MCF 10A (cell line): Measurements from ENCODE around the gene ITGA11. TPM values are rescaled to one million over a fixed set of nuclear protein-coding genes. Genes with fewer than 3 reads are reported as not detected.

Source experiments
- BruUV-seq: library from RNA; stranded (reverse); fragments of 400-500 nt; replicated peaks from 2 replicates; lab custom pipeline; 2021; lab: Mats Ljungman, UMichigan
- CTCF ChIA-PET: fragments of 300-600 bp; sonication (Branson Sonifier 250); formaldehyde crosslinking; extraction: SDS; loops from one replicate; lab custom pipeline; 2021; ENCODE audit warnings: antibody characterized with exemption, inconsistent platforms; lab: Yijun Ruan, JAX
- POLR2A ChIA-PET: fragments of 300-600, 350-650 bp; sonication (Branson Sonifier 250); formaldehyde crosslinking; extraction: SDS; loops from one replicate; lab custom pipeline; 2020; ENCODE audit warnings: antibody characterized with exemption, inconsistent platforms; lab: Yijun Ruan, JAX
- DNase-seq: peaks from one replicate; pipeline ENCODE4 v3.0.0-alpha.2; 2018; ENCODE audit not compliant: unreplicated experiment
- H3K27ac Mint-ChIP-seq: one replicate; pipeline ENCODE4 v1.8.0; 2022; ENCODE audit warnings: mild to moderate bottlenecking, low read depth, mixed read lengths; ENCODE audit not compliant: unreplicated experiment
- H3K27me3 Mint-ChIP-seq: one replicate; pipeline ENCODE4 v1.8.0; 2022; ENCODE audit warnings: mixed read lengths; ENCODE audit not compliant: insufficient read depth, unreplicated experiment
- H3K36me3 Mint-ChIP-seq: one replicate; pipeline ENCODE4 v1.8.0; 2022; ENCODE audit warnings: mild to moderate bottlenecking, moderate library complexity, mixed read lengths; ENCODE audit not compliant: insufficient read depth, unreplicated experiment
- H3K4me1 Mint-ChIP-seq: one replicate; pipeline ENCODE4 v1.8.0; 2022; ENCODE audit warnings: mixed read lengths; ENCODE audit not compliant: insufficient read depth, unreplicated experiment
- H3K4me3 Mint-ChIP-seq: one replicate; pipeline ENCODE4 v1.8.0; 2022; ENCODE audit warnings: mild to moderate bottlenecking, moderate library complexity, mixed read lengths; ENCODE audit not compliant: unreplicated experiment
- H3K9me3 Mint-ChIP-seq: one replicate; pipeline ENCODE4 v1.8.0; 2022; ENCODE audit warnings: mixed read lengths; ENCODE audit not compliant: unreplicated experiment
- CTCF ChIP-seq: fragments of 200-600 bp; IDR thresholded peaks from one replicate; pipeline ENCODE4 v1.8.0; 2022; ENCODE audit warnings: antibody characterized with exemption, mild to moderate bottlenecking; ENCODE audit not compliant: unreplicated experiment
- intact Hi-C: fragments of 100-400 bp; cut with micrococcal nuclease; formaldehyde crosslinking; loops from 2 replicates; pipeline ENCODE4 v1.14.1; 2022
- total RNA-seq: library from RNA; stranded (reverse); gene quantifications from 2 replicates; pipeline ENCODE4 v1.2.3, GENCODE V29; 2022

ITGA11 gene
- total RNA-seq, 1 experiment from 2014 or later = 0.19 TPM

GRCh38 chr15:68417051-68417450, 14.9 kb downstream of the ITGA11 start:
- BruUV-seq = no TSS peak
- CTCF ChIA-PET = interaction anchor here (0.6 kb wide), 1 partner anchor 56 kb away, joined by 4 read pairs; no protein-coding TSS in a partner anchor
- H3K4me3 Mint-ChIP-seq = no peak overlapping the region
- POLR2A ChIA-PET = no interaction called here
- no peak for DNase-seq
- no peak overlapping the region for H3K27ac Mint-ChIP-seq
- intact Hi-C loops = no loop called here
- no peaks in the 10 kb centered on the region for H3K27me3 Mint-ChIP-seq
- TF ChIP-seq CTCF = no peak
- no peaks in the 10 kb centered on the region for H3K4me1 Mint-ChIP-seq
- H3K36me3 Mint-ChIP-seq = no peaks in the 10 kb centered on the region
- no peaks in the 10 kb centered on the region for H3K9me3 Mint-ChIP-seq

GRCh38 chr15:68416158-68416535, 15.8 kb downstream of the ITGA11 start:
- no peak for DNase-seq
- POLR2A ChIA-PET = interaction anchor here (0.6 kb wide), 1 partner anchor 864 kb away, joined by 3 read pairs; no protein-coding TSS in a partner anchor
- no peak for TF ChIP-seq CTCF
- no peaks in the 10 kb centered on the region for H3K27me3 Mint-ChIP-seq
- CTCF ChIA-PET = interaction anchor here (0.7 kb wide), 1 partner anchor 583 kb away, joined by 3 read pairs; no protein-coding TSS in a partner anchor
- H3K4me3 Mint-ChIP-seq = no peak overlapping the region
- H3K36me3 Mint-ChIP-seq = no peaks in the 10 kb centered on the region
- BruUV-seq = no TSS peak
- no peak overlapping the region for H3K27ac Mint-ChIP-seq
- intact Hi-C loops = no loop called here
- no peaks in the 10 kb centered on the region for H3K4me1 Mint-ChIP-seq
- H3K9me3 Mint-ChIP-seq = no peaks in the 10 kb centered on the region

GRCh38 chr15:68415501-68416157, 16.3 kb downstream of the ITGA11 start:
- Mint-ChIP-seq H3K27me3 (no peaks in the 10 kb centered on the region), H3K4me3 (no peak overlapping the region), H3K27ac (no peak overlapping the region), H3K36me3 (no peaks in the 10 kb centered on the region), H3K4me1 (no peaks in the 10 kb centered on the region), H3K9me3 (no peaks in the 10 kb centered on the region)
- intact Hi-C loops = no loop called here
- ChIA-PET POLR2A (no interaction called here), CTCF (interaction anchor here (0.7 kb wide), 1 partner anchor 584 kb away, joined by 3 read pairs; no protein-coding TSS in a partner anchor)
- DNase-seq = no peak
- BruUV-seq = no TSS peak
- TF ChIP-seq CTCF = no peak

GRCh38 chr15:68415061-68415460, 16.9 kb downstream of the ITGA11 start:
- no TSS peak for BruUV-seq
- DNase-seq = no peak
- Mint-ChIP-seq H3K4me1 (no peaks in the 10 kb centered on the region), H3K4me3 (no peak overlapping the region), H3K9me3 (no peaks in the 10 kb centered on the region), H3K27me3 (no peaks in the 10 kb centered on the region), H3K36me3 (no peaks in the 10 kb centered on the region), H3K27ac (no peak overlapping the region)
- ChIA-PET CTCF (no interaction called here), POLR2A (no interaction called here)
- intact Hi-C loops = no loop called here
- TF ChIP-seq CTCF = no peak
